HG02981 (cell line): ENCODE results near the gene CDC14B.
"Not testable (repeated sequence)": the region's sequence is repeated elsewhere in the genome, so short reads cannot be mapped to it uniquely, and the experiment has no call there.

Experiments
- ATAC-seq: cut with Tn5 transposase; IDR thresholded peaks from one replicate; pipeline ENCODE4 v1.9.1; 2021; ENCODE audit warnings: mild to moderate bottlenecking, moderate library complexity; ENCODE audit not compliant: unreplicated experiment

The CDC14B gene

DNA sequence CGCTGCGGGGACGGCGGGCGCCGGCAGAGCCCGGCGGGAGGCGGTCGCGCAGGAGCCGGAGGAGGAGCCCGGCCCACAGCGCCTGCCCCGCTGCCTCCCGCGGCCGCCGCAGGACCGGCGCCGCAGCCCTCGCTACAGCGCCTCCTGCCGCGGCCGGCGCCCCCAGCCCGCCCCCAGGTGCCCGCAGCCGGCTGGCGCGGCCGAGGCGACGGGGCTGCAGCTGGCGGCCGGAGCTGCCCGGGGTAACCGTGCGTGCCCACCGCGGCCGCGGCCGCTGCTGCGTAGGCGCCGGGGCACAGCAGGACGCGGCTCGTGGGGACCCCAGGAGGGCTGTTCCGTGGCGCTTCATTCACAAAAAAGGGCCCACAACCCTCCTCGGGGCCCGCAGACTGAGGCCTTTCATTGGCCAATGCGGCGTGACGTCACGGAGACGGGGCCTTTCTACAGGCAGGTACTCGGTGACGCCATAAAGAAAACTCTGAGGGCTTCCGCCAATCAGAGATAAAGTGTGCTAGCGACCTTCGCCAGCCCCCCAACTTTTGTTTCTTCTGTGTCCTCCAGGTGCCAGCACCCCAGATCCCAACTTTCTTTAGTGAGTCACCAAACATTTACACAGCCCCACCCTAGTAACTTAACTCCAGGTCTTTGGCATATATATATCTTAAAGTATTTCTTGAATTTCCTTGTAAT lies at the start of gene CDC14B:
Gene CDC14B (minus strand): TSS at position 353 of the 690 bp plus-strand sequence. CDS start 465 bp downstream, outside the sequence.
- ATAC-seq = peak; percentile 70

DNA sequence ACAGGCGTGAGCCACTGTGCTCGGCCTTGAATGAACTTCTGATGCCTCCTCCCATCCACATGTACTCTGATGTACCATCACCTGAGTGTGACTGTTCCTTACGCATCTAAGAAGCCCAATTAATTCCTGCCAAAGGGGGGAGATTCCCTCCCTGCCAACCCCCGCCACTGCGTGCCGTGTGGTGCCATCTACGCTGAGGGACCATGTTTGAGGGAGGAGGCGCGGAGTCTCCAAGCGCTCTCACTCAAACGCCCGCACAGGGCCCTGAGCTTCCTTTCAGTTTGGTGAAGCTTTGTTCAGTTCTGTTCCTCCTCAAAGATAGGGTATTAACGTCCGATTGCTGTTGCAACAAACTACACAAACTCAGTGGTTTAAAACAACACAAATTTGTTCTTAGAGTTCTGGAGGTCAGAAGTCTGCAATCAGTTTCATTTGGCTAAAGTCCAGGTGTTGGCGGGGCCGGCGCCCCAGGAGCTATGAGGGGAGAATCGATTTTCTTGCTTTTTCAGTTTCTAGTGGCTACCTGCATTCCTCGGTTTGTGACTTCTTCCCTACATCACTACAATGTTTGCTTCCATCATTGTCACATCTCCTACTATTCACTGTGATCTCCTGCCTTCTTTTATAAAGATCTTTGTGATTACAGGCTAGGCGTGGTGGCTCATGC lies 49.4 kb upstream of the CDC14B start:
- no peak for ATAC-seq

DNA sequence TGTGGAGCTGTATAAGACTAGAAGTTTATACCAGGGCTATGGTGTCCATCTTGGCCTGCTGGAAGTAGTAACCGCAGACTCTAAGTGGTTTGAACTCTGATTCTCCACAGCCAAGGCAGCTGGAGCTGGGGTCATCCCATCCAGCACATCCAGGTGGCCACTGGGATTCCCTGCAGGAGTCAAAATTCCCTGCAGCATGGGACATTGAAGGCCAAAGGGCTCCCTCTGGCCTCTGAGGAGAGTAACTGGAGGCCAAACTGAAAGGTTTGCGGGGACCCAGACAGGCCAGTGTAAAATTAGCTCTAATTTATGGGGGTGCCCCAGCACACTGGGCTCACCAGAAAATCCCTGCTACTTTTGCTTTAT lies 47.7 kb upstream of the CDC14B start:
- ATAC-seq = no peak

DNA sequence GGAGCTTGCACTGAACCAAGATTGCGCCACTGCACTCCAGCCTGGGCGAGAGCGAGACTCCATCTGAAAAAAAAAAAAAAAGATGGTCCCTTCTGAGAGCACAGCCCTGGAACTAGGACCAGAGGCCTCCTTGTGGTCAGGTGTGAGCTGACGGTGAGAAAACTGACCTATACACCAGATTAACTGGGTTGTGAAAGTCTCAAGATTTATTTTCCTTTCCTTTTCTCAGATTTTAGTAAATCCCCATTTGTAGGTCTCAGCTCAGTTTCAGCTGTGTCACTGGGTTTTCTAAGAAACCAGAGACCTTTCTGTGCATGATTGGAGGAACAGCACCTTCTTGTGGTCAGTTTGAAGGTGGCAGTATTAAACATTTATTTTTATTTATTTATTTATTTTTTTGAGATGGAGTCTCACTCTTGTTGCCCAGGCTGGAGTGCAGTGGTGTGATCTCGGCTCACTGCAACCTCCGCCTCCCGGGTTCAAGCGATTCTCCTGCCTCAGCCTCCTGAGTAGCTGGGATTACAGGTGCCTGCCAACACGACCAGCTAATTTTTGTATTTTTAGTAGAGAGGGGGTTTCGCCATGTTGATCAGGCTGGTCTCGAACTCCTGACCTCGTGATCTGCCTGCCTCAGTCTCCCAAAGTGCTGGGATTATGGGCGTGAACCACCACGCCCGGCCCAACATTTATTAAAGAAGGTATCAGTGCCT lies 47.2 kb upstream of the CDC14B start:
- ATAC-seq = not testable (repeated sequence)

DNA sequence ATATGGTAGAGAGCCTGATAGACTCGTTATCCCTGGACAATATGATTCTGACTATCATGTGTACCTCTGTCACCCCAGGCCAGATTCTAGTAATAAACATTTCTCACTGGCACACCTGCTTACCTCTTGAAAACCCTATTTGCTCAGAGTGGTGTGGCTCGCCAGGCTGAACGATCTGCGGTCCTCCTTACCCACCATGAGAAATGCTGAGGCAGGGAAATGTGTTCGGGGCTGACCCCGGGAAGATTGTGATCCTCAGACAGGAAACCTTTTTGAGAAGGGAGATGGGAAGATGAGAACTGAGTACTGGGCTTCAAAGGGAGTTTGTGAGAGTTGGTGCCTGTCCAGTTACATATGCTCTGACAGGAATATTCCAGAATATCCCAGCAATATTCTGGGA lies 46.1 kb upstream of the CDC14B start:
- ATAC-seq = no peak

DNA sequence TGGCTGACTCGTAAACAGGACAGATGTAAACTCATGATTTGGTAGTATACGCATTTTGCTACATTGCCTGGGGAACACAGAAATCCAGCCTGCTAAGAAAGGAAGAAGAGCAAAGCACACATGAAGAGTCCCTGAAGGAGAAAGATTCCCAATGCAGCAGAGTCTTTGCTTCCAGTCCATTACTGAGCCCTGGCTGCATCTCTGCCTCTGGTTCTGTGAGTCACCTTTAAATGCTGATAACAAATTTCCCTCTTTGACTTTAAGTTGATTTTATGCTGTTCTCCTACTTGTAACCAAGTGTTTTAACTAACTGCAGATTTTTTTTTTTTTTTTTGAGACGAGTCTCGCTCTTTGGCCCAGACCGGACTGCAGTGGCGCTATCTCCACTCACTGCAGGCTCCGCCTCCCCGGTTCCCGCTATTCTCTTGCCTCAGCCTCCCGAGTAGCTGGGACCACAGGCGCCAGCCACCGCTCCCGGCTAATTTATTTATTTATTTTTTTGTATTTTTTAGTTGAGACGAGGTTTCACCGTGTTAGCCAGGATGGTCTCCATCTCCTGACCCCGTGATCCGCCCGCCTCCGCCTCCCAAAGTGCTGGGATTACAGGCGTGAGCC lies 44.0 kb upstream of the CDC14B start:
- no peak for ATAC-seq

DNA sequence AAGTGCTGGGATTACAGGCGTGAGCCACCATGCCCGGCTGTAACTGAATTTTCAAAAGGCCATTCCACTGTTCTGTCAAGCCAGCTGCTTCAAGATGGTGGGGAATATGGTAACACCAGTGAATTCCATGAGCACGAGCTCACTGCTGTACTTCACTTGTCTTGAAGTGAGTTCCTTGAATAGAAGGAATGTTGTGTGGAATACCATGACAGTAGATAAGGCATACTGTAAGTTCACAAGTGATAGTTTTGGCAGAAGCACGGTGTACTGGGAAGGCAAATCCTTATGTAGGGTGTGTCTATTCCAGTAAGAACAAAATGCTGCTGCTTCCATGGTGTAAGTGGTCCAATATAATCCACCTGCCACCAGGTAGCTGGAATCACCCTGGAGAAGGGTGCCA lies 42.1 kb upstream of the CDC14B start:
- ATAC-seq = no peak

DNA sequence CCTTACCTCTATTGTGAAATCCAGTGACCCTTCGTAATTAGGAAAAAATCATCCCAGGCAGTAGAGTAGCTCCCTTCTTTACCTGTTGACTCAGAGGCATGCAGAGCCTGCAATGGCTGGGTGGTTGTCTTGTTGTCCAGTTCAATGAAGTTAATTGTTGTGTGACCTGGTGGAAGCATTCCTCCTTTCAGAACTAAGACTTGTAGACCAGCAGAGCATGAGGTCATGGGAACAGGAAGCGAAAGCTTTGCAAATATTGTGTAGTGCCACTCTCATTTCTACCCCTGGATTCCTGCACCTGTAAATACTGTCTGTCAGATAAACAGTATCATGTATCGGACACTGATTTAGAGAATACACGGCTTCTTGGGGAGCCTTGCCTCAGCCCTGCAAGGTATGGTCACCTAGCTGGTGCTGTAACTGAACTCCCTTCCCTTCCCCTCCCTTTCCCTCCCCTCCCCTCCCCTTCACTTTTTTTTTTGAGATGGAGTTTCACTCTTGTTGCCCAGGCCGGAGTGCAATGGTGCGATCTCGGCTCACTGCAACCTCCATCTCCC lies 41.1 kb upstream of the CDC14B start:
- ATAC-seq = no peak

DNA sequence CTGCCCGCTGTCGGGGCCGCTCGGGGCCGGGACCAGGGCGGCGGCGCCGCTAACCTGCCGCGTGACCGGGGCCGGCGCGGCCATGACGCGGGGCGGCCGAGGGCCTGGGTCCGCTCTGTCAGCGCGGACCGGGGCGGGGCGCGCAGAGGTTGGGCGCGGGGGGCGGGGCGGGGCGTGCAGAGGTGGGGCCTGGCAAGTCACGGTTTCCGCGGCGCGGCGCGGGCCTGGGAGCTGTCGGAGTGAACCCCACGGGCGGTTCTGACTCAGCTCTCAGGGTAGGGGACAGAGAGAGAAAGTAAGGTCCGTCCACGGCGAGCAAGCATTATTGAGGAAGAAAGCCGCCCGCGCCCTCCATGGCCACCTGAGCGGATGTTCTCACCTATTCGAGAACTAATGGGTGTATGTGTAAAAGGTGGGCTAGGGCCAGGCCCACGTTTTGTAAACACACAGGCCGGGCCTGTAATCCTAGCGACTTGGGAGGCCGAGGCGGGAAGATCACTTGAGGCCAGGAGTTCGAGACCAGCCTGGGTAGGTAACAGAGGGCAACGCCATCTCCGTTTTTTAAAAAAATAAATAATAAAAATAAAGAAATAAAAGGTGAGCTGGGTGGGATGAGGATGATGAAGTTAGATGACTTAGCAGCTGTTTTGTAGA lies 35.7 kb upstream of the CDC14B start, which contains the start of gene PRXL2C:
Gene PRXL2C (minus strand): TSS at position 120 of the 654 bp plus-strand sequence. CDS start 36 bp downstream, at position 84.
- ATAC-seq = peak; percentile 57

DNA sequence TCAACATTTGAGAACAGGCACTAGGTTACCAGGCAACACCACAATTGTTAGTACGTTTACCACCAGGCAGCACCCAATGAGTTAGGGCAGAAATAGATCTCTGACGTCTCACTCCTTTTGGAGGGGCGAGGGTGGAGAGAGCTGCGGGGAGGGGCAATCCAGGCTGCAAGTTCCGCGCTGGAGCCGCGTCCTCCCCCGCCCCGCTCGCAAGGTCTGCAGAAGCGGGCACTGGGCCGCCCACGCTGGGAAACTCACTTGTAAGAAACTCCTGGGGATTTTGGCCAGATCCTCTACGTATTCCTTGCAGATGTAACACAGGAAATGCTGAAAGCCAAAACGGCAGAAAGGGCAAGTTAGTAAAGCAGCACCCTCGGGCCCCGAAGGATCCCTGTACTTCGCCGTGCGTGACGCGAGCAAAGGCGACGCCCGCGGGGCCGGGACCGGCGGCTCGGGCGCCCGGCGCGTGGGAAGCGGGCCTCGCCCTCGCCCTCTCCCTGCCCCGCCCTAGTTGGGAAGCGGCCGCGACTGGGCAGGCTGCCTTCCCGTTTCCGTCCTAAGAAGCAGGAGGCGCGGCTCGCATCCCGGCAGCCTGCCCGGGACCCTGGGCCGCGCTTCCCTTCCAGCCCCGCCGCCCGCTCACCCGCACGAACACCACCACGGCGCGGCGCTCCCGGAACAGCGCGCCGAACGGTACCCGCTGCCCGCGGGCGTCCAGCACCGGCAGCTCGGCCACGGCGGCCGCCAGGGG lies 35.0 kb upstream of the CDC14B start:
- peak; percentile 80 for ATAC-seq

DNA sequence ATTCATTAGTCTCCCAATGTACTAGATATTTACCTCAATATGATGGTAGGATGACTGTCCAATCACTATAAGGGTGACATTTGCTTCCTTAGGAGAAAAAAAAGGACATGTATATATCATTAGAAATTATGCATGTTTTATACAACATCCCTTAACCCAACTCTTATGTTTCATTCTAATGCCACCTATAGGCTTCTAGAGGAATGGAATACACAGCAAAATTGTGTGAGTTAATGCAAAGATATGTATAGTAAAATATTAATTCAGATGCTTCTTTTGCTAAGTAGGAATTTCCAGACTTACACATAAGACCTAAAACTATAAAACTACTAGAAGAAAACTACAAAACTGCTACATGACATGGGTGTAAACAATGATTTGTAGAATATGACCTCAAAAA lies 32.0 kb upstream of the CDC14B start:
- ATAC-seq = no peak

DNA sequence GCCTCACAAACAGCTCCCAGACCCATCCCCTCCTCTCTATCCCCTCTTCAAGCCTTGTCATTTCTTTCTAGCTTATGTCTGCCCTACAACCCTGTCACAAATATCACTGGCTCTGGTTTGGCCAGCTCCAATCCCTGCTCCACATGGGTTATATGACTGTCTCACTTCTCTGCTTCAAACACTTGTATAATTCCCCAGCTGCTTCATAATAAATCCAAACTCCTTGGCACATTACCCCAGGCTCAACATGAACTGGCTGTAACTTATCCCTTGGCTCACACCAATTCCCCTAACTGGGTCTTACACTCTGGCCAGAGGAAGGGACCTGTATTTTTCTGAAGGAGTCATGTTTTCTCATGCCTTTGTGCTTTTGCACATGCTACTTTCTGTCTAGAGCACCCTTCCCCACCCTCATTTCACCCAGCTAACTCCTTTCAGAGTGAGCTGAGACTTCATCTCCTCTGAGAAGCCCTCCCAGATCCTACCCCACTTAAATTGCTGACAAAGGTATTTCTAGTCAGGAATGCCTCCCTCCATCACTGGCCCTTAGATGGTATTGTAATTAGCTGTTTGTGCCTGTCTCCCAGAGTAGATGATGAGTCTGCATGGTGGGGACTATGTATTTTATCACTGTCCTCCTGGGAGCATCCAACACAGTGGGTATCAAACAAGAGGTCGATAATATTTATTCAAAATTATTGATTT lies 30.1 kb upstream of the CDC14B start:
- ATAC-seq = no peak

DNA sequence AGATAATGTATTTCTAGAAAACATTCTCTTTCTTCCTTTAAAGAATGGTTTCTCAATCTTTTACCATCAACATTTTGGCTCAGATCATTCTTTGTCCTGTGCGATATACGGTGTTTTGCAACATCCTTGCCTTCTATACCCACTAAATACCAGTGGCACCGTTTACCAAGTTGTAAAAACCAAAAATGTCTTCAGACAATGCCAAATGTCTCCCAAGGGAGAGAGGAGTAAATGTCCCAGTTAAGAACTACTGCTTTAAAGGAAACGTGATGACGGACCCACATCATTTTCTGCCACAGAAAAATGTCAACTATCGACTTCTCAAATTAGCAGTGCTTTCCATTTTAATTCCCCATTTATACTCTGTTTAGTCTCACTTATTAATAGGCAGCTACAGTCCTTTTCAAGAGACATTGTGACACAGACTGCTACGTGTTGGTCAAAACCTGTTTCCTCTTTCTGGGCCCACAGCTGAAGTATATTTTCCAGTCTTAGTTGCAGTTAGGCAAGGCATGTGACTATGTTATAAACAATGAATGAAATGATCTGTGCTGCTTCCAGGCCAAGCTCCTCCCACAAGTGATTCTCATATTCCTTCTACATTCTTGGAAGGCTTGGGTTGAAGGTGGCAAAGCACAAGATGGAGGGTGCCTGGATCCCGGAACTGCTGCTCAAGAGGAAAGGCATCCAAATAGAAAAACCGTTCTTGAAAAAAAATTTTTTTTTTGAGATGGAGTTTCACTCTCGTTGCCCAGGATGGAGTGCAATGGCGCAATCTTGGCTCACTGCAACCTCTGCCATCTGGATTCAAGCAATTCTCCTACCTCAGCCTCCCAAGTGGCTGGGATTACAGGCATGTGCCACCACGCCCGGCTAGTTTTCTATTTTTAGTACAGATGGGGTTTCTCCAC lies 26.7 kb upstream of the CDC14B start:
- no peak for ATAC-seq

DNA sequence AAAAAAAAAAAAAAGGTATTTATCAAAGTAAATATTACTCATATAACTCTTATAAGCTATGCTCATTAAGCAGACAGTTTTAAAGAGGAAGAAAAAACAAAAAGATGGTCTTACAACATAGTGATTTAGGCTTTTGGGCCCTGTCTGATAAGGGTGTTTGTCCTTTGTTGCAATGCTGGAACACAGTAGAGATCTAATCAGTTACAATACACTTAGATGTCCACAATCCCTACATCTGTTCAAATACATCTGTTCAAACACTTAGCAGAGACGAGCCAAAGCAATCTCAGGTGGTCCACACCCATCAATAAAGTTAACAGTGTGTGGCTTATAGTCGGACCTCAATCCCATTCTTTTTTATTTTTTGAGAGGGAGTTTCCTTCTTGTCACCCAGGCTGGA lies 24.5 kb upstream of the CDC14B start:
- no peak for ATAC-seq

DNA sequence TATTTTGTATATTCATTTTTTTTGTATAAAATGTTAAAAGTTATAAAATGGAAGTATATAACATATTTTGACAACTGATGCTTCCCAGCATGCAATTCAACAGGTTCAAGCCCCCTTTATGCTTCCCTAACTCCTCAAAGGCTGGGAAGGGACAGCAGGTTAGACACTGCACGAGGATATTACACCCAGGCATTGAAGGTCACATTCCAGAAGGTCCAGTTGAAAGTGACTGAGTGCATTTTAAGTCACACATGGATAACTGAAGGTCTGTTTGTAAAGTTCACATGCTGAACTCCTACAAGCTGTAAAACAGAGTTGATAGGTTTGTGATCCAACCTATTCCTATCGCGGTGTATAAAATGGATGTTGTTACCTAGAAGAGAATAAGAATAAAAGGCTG lies 21.9 kb upstream of the CDC14B start:
- no peak for ATAC-seq

DNA sequence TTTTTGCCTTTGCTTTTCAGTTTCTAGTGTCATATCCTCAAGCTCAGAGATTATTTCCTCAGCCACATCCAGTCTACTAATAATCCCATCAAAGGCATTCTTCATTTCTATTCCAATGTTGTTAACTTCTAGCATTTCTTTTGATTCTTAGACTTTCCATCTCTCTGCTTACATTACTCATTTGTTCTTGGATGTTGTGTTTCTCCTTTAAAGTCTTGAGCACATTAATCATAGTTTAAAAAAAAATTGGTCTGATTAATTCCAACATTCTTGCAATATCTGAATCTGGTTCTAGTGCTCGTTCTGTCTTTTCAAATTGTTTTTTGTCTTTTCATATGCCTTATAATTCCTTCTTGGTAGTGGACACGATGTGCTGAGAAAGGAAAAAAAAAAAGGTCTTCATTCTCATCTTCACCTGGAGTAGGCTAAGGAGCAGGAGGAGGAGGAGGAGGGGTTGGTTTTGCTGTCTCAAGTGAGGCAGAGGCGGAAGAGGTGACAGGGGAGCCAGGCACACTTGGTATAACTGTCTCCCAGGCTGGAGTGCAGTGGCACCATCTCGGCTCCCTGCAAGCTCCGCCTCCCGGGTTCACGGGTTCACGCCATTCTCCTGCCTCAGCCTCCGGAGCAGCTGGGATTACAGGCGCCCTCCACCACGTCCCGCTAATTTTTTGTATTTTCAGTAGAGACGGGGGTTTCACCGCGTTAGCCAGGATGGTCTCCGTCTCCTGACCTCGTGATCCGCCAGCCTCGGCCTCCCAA lies 19.1 kb upstream of the CDC14B start:
- ATAC-seq = no peak

DNA sequence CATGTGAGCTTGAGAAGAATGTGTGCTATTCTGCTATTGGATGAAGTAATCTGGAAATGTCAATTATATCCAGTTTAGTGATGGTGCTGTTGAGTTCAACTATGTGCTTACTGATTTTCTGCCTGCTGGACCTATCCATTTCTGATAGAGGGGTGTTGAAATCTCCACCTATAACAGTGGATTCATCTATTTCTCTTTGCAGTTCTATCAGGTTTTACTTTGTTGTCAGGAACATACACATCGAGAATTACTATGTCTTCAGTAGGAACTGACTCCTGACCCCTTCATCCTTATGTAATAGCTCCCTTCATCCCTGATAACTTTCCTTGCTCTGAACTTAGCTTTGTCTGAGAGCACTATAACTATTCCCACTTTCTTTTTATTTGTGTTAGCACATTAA lies 16.7 kb upstream of the CDC14B start:
- ATAC-seq = no peak

DNA sequence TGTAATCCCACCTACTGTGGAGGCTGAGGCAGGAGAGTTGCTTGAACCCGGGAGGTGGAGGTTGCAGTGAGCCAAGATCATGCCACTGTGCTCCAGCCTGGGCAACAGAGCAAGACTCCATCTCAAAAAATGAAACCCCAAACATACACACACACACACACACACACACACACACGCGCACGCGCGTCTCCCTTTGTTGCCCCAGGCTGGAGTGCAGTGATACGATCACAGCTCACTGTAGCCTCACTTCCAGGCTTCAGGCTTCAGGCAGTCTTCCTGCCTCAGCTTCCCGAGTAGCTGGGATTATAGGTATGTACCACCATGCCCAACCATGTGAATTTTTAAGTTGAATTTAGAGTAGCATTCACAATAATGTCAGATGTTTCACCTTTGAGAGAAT lies 13.9 kb upstream of the CDC14B start:
- not testable (repeated sequence) for ATAC-seq
